Heart left ventricle (tissue), 16 donors: ENCODE results near the gene CKS1B. TPM values are rescaled to one million over a fixed set of nuclear protein-coding genes. Genes with fewer than 3 reads are reported as not detected.

Experiments
- ATAC-seq, 4 donors: fragments of 200-7000 bp; cut with Tn5 transposase; one replicate each; pipeline ENCODE4 v1.9.1; 2020 to 2022; ENCODE audit warnings: moderate library complexity in 4 of 4, mild to moderate bottlenecking in 3 of 4, moderate number of reproducible peaks in 1 of 4
- DNase-seq, 5 donors: peaks; one replicate each; pipeline ENCODE4 v3.0.0-alpha.2; 2020
- H3K27ac ChIP-seq, 12 donors: fragments of 200-600 bp; sonication (generic) in 4 of 12; one replicate each; pipeline versions ENCODE4 v1.5.0 to v1.8.0; 2016 to 2022; ENCODE audit warnings: mild to moderate bottlenecking in 2 of 12
- H3K27me3 ChIP-seq, 9 donors: fragments of 200-600 bp; sonication (generic) in 2 of 9; one replicate each; pipeline versions ENCODE4 v1.5.1 to v1.8.0; 2016 to 2022; ENCODE audit warnings: mild to moderate bottlenecking in 3 of 9
- H3K36me3 ChIP-seq, 9 donors: fragments of 200-600 bp; sonication (generic) in 2 of 9; one replicate each; pipeline versions ENCODE4 v1.5.0 to v1.8.0; 2018 to 2022; ENCODE audit warnings: mild to moderate bottlenecking in 2 of 9
- H3K4me1 ChIP-seq, 12 donors: fragments of 200-600 bp; sonication (generic) in 4 of 12; one replicate each; pipeline versions ENCODE4 v1.5.0 to v1.8.0; 2016 to 2022; ENCODE audit warnings: mild to moderate bottlenecking in 3 of 12
- H3K4me3 ChIP-seq, 12 donors: fragments of 200-600 bp; sonication (generic) in 4 of 12; one replicate each; pipeline versions ENCODE4 v1.5.0 to v1.8.0; 2017 to 2022; ENCODE audit warnings: mild to moderate bottlenecking in 9 of 12, moderate library complexity in 4 of 12
- H3K9me3 ChIP-seq, 12 donors: fragments of 200-600 bp; sonication (generic) in 4 of 12; one replicate each; pipeline versions ENCODE4 v1.5.0 to v1.8.0; 2016 to 2022; ENCODE audit warnings: mild to moderate bottlenecking in 1 of 12
- POLR2A ChIP-seq, 2 donors: fragments of 450-650 bp; IDR thresholded peaks; one replicate each; pipeline ENCODE4 v1.6.1; 2017; ENCODE audit warnings: antibody characterized with exemption in 2 of 2, mild to moderate bottlenecking in 2 of 2, moderate library complexity in 2 of 2
- WGBS, 4 donors: extraction: QIAGEN DNeasy Blood & Tissue Kit in 2 of 4; methylation state at CpG; one replicate each; pipeline versions ENCODE4 v1.1.5 to v1.1.7; 2013 to 2018; 5-methylcytosine and 5-hydroxymethylcytosine counted together
- intact Hi-C, 10 donors: fragments of 100-400 bp; cut with DNase I; formaldehyde crosslinking; loops; one replicate each; pipeline versions ENCODE4 v1.11.1 to v1.14.2; 2022
- polyA plus RNA-seq, 2 donors: library from polyadenylated mRNA; stranded (reverse); fragments of 200-250 nt; gene quantifications; one replicate each; pipeline ENCODE4 v1.2.3, GENCODE V29; 2013
- total RNA-seq, 9 donors: library from RNA; depleted of rRNA in 2 of 9; stranded (reverse); fragments of >200 nt in 2 of 9; fragmentation: NEBNext Ultra II Directional in 3 of 9; extraction: Animal tissue kit (Norgen Biotek cat#: 25700) in 3 of 9; gene quantifications; one replicate each; pipeline versions ENCODE4 v1.1.0 to v1.2.4, GENCODE V29; 2016 to 2023
- TF ChIP-seq, protein P1 (sequence below), 12 donors: fragments of 200-600 bp; sonication (generic) in 4 of 12; IDR thresholded peaks; one replicate each; pipeline versions ENCODE4 v1.5.0 to v1.8.0; 2018 to 2022; ENCODE audit warnings: antibody characterized with exemption in 12 of 12, mild to moderate bottlenecking in 5 of 12
- donor health status: ischemic (EF 13 %, LVEDD 7.1; RV severe dilation, severe dysfunction).
- donor health status: healthy with polysubstance abuse.
- donor health status: DM: no; HTN: yes; CAD: no.
- donor health status: DM: no; HTN: no; CAD: no.
- donor health status: ischemic (EF 25% LVEDD 6.9; RV normal size, moderate dysfunction).
- donor health status: ischemic (EF 25% LVEDD 5.7; RV mildly dilated, moderate dysfunction).
- donor health status: healthy.
- donor health status: DM: yes; HTN: yes; CAD: no.
- donor health status: ischemic (EF 35%, LVEDD 5.7; RV mildly dilated, moderate dysfunction).
- donor health status: nonischemic (EF 11% LVEDD 7.7; RV severe dilation, severe dysfunction).
- donor health status: DM: yes; HTN: yes; CAD: no.
- donor health status: PGD.
- donor health status: ischemic (EF 29% LVEDD 5.4; RV normal size, mild dysfunction).
- donor health status: nonischemic (EF 23%, LVEDD 6.1; RV moderate dilation, normal function).

Gene CKS1B
- total and polyA plus RNA-seq, 11 donors, result 6.8 to 48.9 (median 16.7) TPM

DNA sequence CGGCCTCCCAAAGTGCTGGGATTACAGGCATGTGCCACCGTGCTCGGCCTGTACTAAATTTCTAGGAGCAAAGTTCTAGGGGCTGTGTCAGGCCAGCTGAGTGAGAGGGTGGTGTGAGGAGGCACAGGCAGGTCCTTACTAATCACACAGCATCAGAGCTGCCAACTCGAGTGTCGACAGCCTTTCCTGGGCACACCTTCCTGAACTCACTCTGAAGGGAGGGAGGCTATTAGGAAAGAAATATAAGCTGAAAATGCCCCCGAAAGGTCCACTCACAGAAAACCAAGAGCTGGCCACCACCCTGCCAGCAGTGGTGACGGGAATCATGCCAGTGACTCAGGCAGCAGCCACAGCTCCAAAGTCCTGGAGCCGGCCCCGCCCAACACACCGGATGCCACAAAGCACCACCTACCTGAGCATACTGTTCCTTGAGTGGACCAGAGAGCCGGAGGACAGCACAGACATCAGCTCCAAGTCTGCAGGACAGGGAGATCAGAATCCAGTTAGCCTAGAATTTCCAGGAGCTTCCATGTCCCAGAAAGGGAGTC lies 42.5 kb upstream of the CKS1B start:
- intact Hi-C loops, result loop anchor here in 1 of 10 donors (10.0 kb wide), 2 partner anchors 47 to 367 kb away; partner anchors contain the start of gene CHRNB2
- 79 to 84% (median 79%) methylated on average over 11 of the region's 11 CpGs for WGBS, 4 donors
- peaks cover 0 to 51% (median 26%) of the 10 kb centered on the region in 9 donors for H3K36me3 ChIP-seq

GRCh38 chr1:154934358-154934948 lies 40.0 kb upstream of the CKS1B start:
- intact Hi-C loops, result loop anchor here in 1 of 10 donors (10.0 kb wide), 2 partner anchors 50 to 370 kb away; partner anchors contain the start of gene CHRNB2
- Histone ChIP-seq H3K36me3 (peaks cover 0 to 28% (median 10%) of the 10 kb centered on the region in 9 donors), H3K4me3 (no peak overlapping the region), H3K9me3 (no peaks in the 10 kb centered on the region), H3K4me1 (peaks cover 0 to 25% (median 15%) of the 10 kb centered on the region in 12 donors), H3K27ac (no peak overlapping the region), H3K27me3 (no peaks in the 10 kb centered on the region)
- DNase-seq, result peak in 1 of 5 donors; percentile 15
- ATAC-seq, result no peak
- TF ChIP-seq, protein P1, sequence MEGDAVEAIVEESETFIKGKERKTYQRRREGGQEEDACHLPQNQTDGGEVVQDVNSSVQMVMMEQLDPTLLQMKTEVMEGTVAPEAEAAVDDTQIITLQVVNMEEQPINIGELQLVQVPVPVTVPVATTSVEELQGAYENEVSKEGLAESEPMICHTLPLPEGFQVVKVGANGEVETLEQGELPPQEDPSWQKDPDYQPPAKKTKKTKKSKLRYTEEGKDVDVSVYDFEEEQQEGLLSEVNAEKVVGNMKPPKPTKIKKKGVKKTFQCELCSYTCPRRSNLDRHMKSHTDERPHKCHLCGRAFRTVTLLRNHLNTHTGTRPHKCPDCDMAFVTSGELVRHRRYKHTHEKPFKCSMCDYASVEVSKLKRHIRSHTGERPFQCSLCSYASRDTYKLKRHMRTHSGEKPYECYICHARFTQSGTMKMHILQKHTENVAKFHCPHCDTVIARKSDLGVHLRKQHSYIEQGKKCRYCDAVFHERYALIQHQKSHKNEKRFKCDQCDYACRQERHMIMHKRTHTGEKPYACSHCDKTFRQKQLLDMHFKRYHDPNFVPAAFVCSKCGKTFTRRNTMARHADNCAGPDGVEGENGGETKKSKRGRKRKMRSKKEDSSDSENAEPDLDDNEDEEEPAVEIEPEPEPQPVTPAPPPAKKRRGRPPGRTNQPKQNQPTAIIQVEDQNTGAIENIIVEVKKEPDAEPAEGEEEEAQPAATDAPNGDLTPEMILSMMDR (IDR thresholded peaks at IDR 0.05), result no peak
- no peak for TF ChIP-seq POLR2A (IDR thresholded peaks at IDR 0.05)
- 95 to 97% (median 97%) methylated on average over 5 of the region's 5 CpGs for WGBS, 4 donors

More for the DNA sequence above, 42.5 kb upstream of the CKS1B start:
- peak in 1 of 5 donors; percentile 17 for DNase-seq
- no peaks in the 10 kb centered on the region for H3K27me3 ChIP-seq
- H3K4me3 ChIP-seq, result no peak overlapping the region
- TF ChIP-seq POLR2A (IDR thresholded peaks at IDR 0.05), result no peak
- TF ChIP-seq, protein P1 (IDR thresholded peaks at IDR 0.05), result no peak
- H3K27ac ChIP-seq, result no peak overlapping the region
- no peaks in the 10 kb centered on the region for H3K9me3 ChIP-seq
- ATAC-seq, result no peak
- peaks cover 0 to 13% (median 8%) of the 10 kb centered on the region in 12 donors for H3K4me1 ChIP-seq

- intact Hi-C loops, result loop anchor here in 4 of 10 donors (2.0 to 10.0 kb wide), 6 partner anchors 36 to 379 kb away; partner anchors contain the start of genes UBE2Q1 (in 3 of the 4), CHRNB2 (in 1 of the 4), CKS1B (in 1 of the 4) and SHC1 (in 1 of the 4)
- TF ChIP-seq POLR2A (IDR thresholded peaks at IDR 0.05), result no peak
- TF ChIP-seq, protein P1 (IDR thresholded peaks at IDR 0.05), result no peak
- Histone ChIP-seq H3K36me3 (peaks cover 0 to 15% (median 4%) of the 10 kb centered on the region in 9 donors), H3K4me1 (peaks cover 0 to 36% (median 18%) of the 10 kb centered on the region in 12 donors), H3K27me3 (no peaks in the 10 kb centered on the region), H3K27ac (peak overlapping the region; percentile 90 to 100 (median 98)), H3K9me3 (no peaks in the 10 kb centered on the region), H3K4me3 (peak overlapping the region; percentile 39 to 80 (median 66))
- DNase-seq (peak in 1 of 5 donors; percentile 28), ATAC-seq (no peak)
- 42 to 51% (median 49%) methylated on average over 26 to 27 of the region's 27 CpGs for WGBS, 4 donors
These were observed 38.5 kb upstream of the CKS1B start for GRCh38 chr1:154935749-154936554.
